UCSD-AML1 (cell line): ENCODE results near the gene CRP.
"Not testable (repeated sequence)": the region's sequence is repeated elsewhere in the genome, so short reads cannot be mapped to it uniquely, and the experiment has no call there.

ENCODE experiments used
- DNase-seq: peaks from one replicate; lab custom pipeline; 2025; ENCODE audit not compliant: unreplicated experiment; lab: John Stamatoyannopoulos, UW

The CRP gene

GRCh38 chr1:159714529-159714928 is at the start of gene CRP:
TSS of gene CRP (minus strand) at chr1:159714589. CDS start at chr1:159714485, 104 bp downstream.
- no peak for DNase-seq

GRCh38 chr1:159763686-159764085 is 49.3 kb upstream of the CRP start:
- DNase-seq, result no peak

GRCh38 chr1:159756397-159756796 is 42.0 kb upstream of the CRP start:
- DNase-seq, result no peak

GRCh38 chr1:159755451-159756007 is 41.1 kb upstream of the CRP start:
- DNase-seq, result no peak

GRCh38 chr1:159753386-159753785 is 39.0 kb upstream of the CRP start:
- no peak for DNase-seq

- DNase-seq, result no peak
Measured at GRCh38 chr1:159752135-159752580, 37.8 kb upstream of the CRP start.

GRCh38 chr1:159751031-159751430 is 36.6 kb upstream of the CRP start:
- DNase-seq, result no peak

- no peak for DNase-seq
Measured at GRCh38 chr1:159750621-159751020, 36.2 kb upstream of the CRP start.

- DNase-seq, result no peak
Measured at GRCh38 chr1:159749630-159750029, 35.2 kb upstream of the CRP start.

GRCh38 chr1:159748370-159748769 is 34.0 kb upstream of the CRP start:
- DNase-seq, result no peak

- DNase-seq, result no peak
Measured at GRCh38 chr1:159746666-159747065, 32.3 kb upstream of the CRP start.

- DNase-seq, result no peak
Measured at GRCh38 chr1:159743651-159744410, 29.4 kb upstream of the CRP start.

- DNase-seq, result no peak
Measured at GRCh38 chr1:159737238-159737916, 23.0 kb upstream of the CRP start.

GRCh38 chr1:159723188-159723587 is 8.8 kb upstream of the CRP start:
- DNase-seq, result not testable (repeated sequence)

- no peak for DNase-seq
Measured at GRCh38 chr1:159719990-159720389, 5.6 kb upstream of the CRP start.

- no peak for DNase-seq
Measured at GRCh38 chr1:159715855-159716254, 1.5 kb upstream of the CRP start.

- no peak for DNase-seq
Measured at GRCh38 chr1:159712080-159712479, 2.3 kb downstream of the CRP start.

GRCh38 chr1:159707472-159708260 is 6.7 kb downstream of the CRP start:
- no peak for DNase-seq

- DNase-seq, result no peak
Measured at GRCh38 chr1:159705904-159706256, 8.5 kb downstream of the CRP start.

- DNase-seq, result no peak
Measured at GRCh38 chr1:159705251-159705903, 9.0 kb downstream of the CRP start.

- DNase-seq, result no peak
Measured at GRCh38 chr1:159704481-159704880, 9.9 kb downstream of the CRP start.
